Mesothelial cell of epicardium (in vitro differentiated cells): ENCODE data around the gene RALBP1. TPM values are rescaled to one million over a fixed set of nuclear protein-coding genes. Genes with fewer than 3 reads are reported as not detected.

Experiments used
- DNase-seq, 2 experiments: peaks; one replicate each; pipeline ENCODE4 v3.0.0; 2021; ENCODE audit warnings: low spot score in 2 of 2; ENCODE audit not compliant: unreplicated experiment in 2 of 2
- H3K27ac Mint-ChIP-seq: 2 replicates; pipeline ENCODE4 v1.8.0; 2021; ENCODE audit warnings: mixed read lengths
- H3K27me3 Mint-ChIP-seq: 2 replicates; pipeline ENCODE4 v1.8.0; 2021; ENCODE audit warnings: low read depth, mixed read lengths
- H3K36me3 Mint-ChIP-seq: 2 replicates; pipeline ENCODE4 v1.8.0; 2021; ENCODE audit warnings: mixed read lengths
- H3K4me1 Mint-ChIP-seq: 2 replicates; pipeline ENCODE4 v1.8.0; 2021; ENCODE audit warnings: mixed read lengths
- H3K4me3 Mint-ChIP-seq: 2 replicates; pipeline ENCODE4 v1.8.0; 2021; ENCODE audit warnings: mild to moderate bottlenecking, moderate library complexity, mixed read lengths
- H3K9me3 Mint-ChIP-seq: 2 replicates; pipeline ENCODE4 v1.8.0; 2021; ENCODE audit warnings: mixed read lengths
- CTCF ChIP-seq: fragments of 200-600 bp; sonication (generic); IDR thresholded peaks from one replicate; pipeline ENCODE4 v1.5.0; 2021; ENCODE audit warnings: antibody characterized with exemption; ENCODE audit not compliant: unreplicated experiment
- total RNA-seq: library from RNA; stranded (reverse); gene quantifications from 3 replicates; pipeline ENCODE4 v1.2.1, GENCODE V29; 2021

RALBP1 gene
- total RNA-seq, 1 donor from 2014 or later = 44.7 TPM

DNA sequence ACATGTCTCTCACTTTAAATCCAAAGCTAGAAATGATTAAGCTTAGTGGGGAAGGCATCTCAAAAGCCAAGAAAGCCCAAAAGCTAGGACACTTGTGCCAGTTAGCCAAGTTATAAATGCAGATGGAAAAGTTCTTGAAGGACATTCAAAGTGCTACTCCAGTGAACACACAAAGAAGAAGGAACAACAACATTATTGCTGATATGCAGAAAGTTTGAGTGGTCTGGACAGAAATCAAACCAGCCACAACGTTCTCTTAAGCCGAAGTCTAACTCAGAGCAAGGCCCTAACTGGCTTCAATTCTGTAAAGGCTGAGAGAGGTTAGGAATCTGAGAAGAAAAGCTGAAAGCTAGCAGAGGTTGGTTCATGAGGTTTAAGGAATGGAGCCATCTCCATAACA lies 90.1 kb downstream of the RALBP1 start:
- no peaks in the 10 kb centered on the region for H3K27me3 Mint-ChIP-seq
- peaks cover 36% of the 10 kb centered on the region for H3K36me3 Mint-ChIP-seq
- TF ChIP-seq CTCF = no peak
- H3K4me3 Mint-ChIP-seq = no peak overlapping the region
- H3K9me3 Mint-ChIP-seq = no peaks in the 10 kb centered on the region
- no peak for DNase-seq
- H3K4me1 Mint-ChIP-seq = no peaks in the 10 kb centered on the region
- no peak overlapping the region for H3K27ac Mint-ChIP-seq

- Mint-ChIP-seq H3K27ac (no peak overlapping the region), H3K27me3 (no peaks in the 10 kb centered on the region), H3K4me3 (no peak overlapping the region)
Measured at GRCh38 chr18:9568186-9568585, 92.9 kb downstream of the RALBP1 start.

DNA sequence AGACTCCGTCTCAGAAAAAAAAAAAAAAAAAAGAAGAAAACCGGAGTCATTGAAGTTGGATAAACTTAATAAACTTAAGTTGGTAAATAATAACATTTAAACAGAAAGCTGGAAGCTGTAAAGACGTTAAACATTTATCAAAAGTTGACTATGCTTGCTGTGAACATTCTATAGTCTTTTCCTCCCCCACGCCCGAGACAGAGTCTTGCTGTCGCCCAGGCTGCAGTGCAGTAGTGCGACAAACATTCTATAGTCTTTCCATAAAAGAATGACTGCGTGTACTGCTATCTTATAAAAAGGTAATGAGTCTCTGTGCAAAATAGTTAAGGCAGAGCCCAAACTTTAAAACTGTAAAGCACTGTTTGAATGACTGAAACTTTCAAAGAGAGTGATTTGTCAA lies 93.9 kb downstream of the RALBP1 start:
- DNase-seq = no peak
- H3K4me1 Mint-ChIP-seq = peaks cover 12% of the 10 kb centered on the region

More at GRCh38 chr18:9568186-9568585, 92.9 kb downstream of the RALBP1 start:
- no peaks in the 10 kb centered on the region for H3K9me3 Mint-ChIP-seq
- H3K36me3 Mint-ChIP-seq = peaks cover 28% of the 10 kb centered on the region
- no peak for DNase-seq
- peaks cover 12% of the 10 kb centered on the region for H3K4me1 Mint-ChIP-seq
- TF ChIP-seq CTCF = no peak

DNA sequence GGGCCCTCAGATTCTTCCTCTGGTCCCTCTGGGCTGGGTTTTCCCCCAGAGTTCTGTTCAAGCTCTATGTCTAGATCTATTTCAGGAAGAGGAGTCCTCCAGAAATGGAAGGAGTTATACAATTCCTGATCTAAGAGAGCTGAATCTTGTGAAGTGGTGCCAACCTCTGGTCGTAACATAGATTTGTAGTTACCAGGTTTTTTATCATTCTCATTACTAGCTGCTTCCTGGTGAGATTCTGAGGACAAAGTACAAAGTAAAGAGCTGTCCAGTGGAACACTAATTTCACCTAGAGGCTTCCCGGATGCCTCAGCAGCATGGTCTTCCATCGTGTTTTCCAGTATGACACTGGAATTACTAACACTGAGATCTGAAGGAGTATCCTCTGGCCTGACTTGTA lies 94.9 kb downstream of the RALBP1 start:
- no peak for TF ChIP-seq CTCF

More for the DNA sequence above, 93.9 kb downstream of the RALBP1 start:
- no peak for TF ChIP-seq CTCF
- Mint-ChIP-seq H3K9me3 (no peaks in the 10 kb centered on the region), H3K36me3 (peaks cover 28% of the 10 kb centered on the region), H3K27ac (no peak overlapping the region), H3K27me3 (no peaks in the 10 kb centered on the region), H3K4me3 (no peak overlapping the region)

DNA sequence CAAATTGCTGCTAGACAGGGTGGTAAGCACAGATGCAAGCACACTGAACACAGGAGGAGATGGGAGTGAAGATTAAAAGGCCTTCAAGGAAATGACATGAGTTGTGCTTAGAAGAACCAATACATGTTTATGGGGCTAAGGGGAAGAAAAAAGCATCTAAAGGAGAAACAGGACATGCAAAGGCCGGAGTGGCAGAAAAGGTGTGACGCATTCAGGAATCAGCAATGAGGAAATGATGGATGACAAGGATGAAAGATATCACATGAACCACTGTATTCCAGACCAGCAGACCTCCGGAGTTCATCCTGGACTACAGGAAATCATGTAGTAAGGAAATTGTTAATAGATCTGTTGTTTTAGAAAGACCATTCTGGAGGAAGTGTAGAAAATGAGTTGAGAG lies 96.2 kb downstream of the RALBP1 start:
- H3K36me3 Mint-ChIP-seq = peaks cover 28% of the 10 kb centered on the region
- H3K27me3 Mint-ChIP-seq = no peaks in the 10 kb centered on the region
- peak overlapping the region; percentile 30 for H3K27ac Mint-ChIP-seq
- peaks cover 23% of the 10 kb centered on the region for H3K4me1 Mint-ChIP-seq
- DNase-seq = no peak
- H3K4me3 Mint-ChIP-seq = no peak overlapping the region
- no peaks in the 10 kb centered on the region for H3K9me3 Mint-ChIP-seq
- no peak for TF ChIP-seq CTCF

More for the DNA sequence above, 94.9 kb downstream of the RALBP1 start:
- no peaks in the 10 kb centered on the region for H3K27me3 Mint-ChIP-seq
- H3K27ac Mint-ChIP-seq = no peak overlapping the region
- no peak for DNase-seq
- peaks cover 15% of the 10 kb centered on the region for H3K4me1 Mint-ChIP-seq
- H3K36me3 Mint-ChIP-seq = peaks cover 29% of the 10 kb centered on the region
- H3K9me3 Mint-ChIP-seq = no peaks in the 10 kb centered on the region
- H3K4me3 Mint-ChIP-seq = no peak overlapping the region
